Prostate gland (tissue), 2 donors: ENCODE data around the gene ZSWIM5.

Source experiments
- CTCF ChIP-seq, 4 experiments: fragments of 200-600 bp in 2 of 4; fragments of 450-650 bp in 2 of 4; sonication (generic) in 2 of 4; IDR thresholded peaks; 1 replicate in 3 of 4; 2 replicates in 1 of 4; pipeline ENCODE4 v1.5.1; 2016 to 2019; ENCODE audit warnings: antibody characterized with exemption in 4 of 4, mild to moderate bottlenecking in 2 of 4, moderate library complexity in 2 of 4
- POLR2A ChIP-seq: fragments of 450-650 bp; IDR thresholded peaks from one replicate; pipeline ENCODE4 v1.6.1; 2016; ENCODE audit warnings: antibody characterized with exemption, mild to moderate bottlenecking
- POLR2AphosphoS5 ChIP-seq: sonication (generic); formaldehyde crosslinking; IDR thresholded peaks from one replicate; pipeline ENCODE4 v1.6.1; 2017; ENCODE audit warnings: antibody characterized with exemption

GRCh38 chr1:45141247-45142003 lies 65.0 kb downstream of the ZSWIM5 start:
- TF ChIP-seq POLR2A (no peak), CTCF (IDR thresholded peaks at IDR 0.05) (no peak), POLR2AphosphoS5 (peak; percentile 64)
